ENCODE results near the gene LCN9.

DNA sequence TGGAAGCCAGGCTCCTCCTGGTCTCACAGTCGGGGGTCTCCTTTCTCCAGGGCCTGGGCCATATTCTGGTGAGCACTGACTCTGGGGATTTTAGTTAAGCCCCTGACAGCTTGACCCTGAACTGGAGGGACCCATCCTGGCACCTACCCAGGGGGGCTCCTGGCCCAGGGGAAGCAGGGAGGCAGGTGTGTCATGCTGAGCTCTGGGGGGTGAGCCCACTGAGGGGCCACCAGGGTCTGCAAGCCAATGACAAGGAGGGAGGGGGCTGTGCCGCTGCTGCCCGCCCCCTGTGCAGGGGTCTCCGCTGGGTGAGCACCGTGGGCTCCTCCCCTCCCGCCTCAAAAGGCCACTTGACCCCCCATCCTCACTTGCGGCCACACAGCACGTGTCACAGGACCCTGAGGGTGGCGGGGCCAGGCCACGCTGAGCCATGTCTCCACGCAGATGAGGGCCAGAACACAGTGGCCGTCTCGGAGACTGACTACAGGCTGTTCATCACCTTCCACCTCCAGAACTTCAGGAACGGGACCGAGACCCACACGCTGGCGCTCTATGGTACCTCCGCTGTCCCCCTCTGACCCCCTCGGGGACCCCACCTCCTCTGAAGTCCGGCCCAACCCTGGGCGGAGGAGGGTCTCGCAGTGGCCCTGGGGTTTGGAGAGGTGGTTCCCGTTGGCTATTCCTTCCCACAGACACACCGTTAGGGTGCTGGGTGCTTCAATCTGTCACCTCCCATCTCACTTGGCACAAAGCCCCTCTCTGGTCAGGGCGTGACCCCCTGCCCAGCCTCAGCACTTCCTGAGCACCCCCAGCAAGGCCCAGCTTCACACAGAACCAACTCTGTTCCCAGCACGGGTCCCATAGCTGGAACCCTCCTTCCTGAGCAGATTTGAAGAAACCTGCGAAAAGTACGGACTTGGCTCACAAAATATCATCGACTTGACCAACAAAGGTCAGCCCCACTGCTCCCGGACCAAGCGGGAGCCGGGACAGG is 2.0 kb downstream of the LCN9 start:
- TF ChIP-seq REST (IDR thresholded peaks at IDR 0.05; ENCODE audit: unreplicated experiment): no peak
- TF ChIP-seq CTCF (conservative IDR thresholded peaks at IDR 0.05; ENCODE audit: low read depth in 2 of 2): no peak
- no peak for TF ChIP-seq EZH2phosphoT487 (IDR thresholded peaks at IDR 0.05; ENCODE audit: unreplicated experiment)
- TF ChIP-seq JUNB (IDR thresholded peaks at IDR 0.05; ENCODE audit: unreplicated experiment): no peak
- no peak for TF ChIP-seq EZH2 (IDR thresholded peaks at IDR 0.05; ENCODE audit: low read depth, unreplicated experiment)
- no peak for TF ChIP-seq POLR2AphosphoS5 (IDR thresholded peaks at IDR 0.05; ENCODE audit: low read depth)
- no peak for TF ChIP-seq CREB1 (CRISPR knock-in tag; IDR thresholded peaks at IDR 0.05; ENCODE audit: low read depth)
- no peak for TF ChIP-seq NANOG (IDR thresholded peaks at IDR 0.05; ENCODE audit: borderline replicate concordance)
- TF ChIP-seq STAT1 (IDR thresholded peaks at IDR 0.05; ENCODE audit: unreplicated experiment): no peak
